RWPE2 (cell line): ENCODE results near the gene DRAM2.

Source experiments
- ATAC-seq: fragments of 200-7000 bp; cut with Tn5 transposase; 3 replicates; pipeline ENCODE4 v1.9.1; 2021; ENCODE audit warnings: low read depth
- DNase-seq: peaks from one replicate; pipeline ENCODE4 v3.0.0-alpha.2; 2020; ENCODE audit warnings: low spot score
- H3K27ac ChIP-seq: fragments of 450-650 bp; 2 replicates; pipeline ENCODE4 v1.5.1; 2017; ENCODE audit warnings: mild to moderate bottlenecking; ENCODE audit not compliant: poor library complexity, severe bottlenecking
- H3K27me3 ChIP-seq: fragments of 250-450 bp; sonication (Bioruptor Pico); 2 replicates; pipeline ENCODE4 v1.5.1; 2021; ENCODE audit warnings: mild to moderate bottlenecking, moderate library complexity; ENCODE audit not compliant: insufficient read depth, poor library complexity, severe bottlenecking
- H3K36me3 ChIP-seq: fragments of 250-450 bp; sonication (Bioruptor Pico); 2 replicates; pipeline ENCODE4 v1.5.1; 2020; ENCODE audit warnings: low read depth, mild to moderate bottlenecking, moderate library complexity
- H3K4me1 ChIP-seq: fragments of 250-450 bp; sonication (Bioruptor Pico); 2 replicates; pipeline ENCODE4 v1.5.1; 2021; ENCODE audit warnings: mild to moderate bottlenecking, moderate library complexity; ENCODE audit not compliant: insufficient read depth, poor library complexity, severe bottlenecking
- H3K4me3 ChIP-seq: fragments of 250-450 bp; sonication (Bioruptor Pico); 2 replicates; pipeline ENCODE4 v1.5.1; 2021; ENCODE audit warnings: mild to moderate bottlenecking, moderate library complexity; ENCODE audit not compliant: severe bottlenecking
- H3K9me3 ChIP-seq: fragments of 250-450 bp; sonication (Bioruptor Pico); 2 replicates; pipeline ENCODE4 v1.5.1; 2021; ENCODE audit warnings: mild to moderate bottlenecking, moderate library complexity; ENCODE audit not compliant: severe bottlenecking
- TF ChIP-seq, protein P1 (sequence below): fragments of 450-650 bp; IDR thresholded peaks from one replicate; pipeline ENCODE4 v1.5.1; 2017; ENCODE audit warnings: mild to moderate bottlenecking, moderate library complexity; ENCODE audit not compliant: poor library complexity, severe bottlenecking

Gene DRAM2

DNA sequence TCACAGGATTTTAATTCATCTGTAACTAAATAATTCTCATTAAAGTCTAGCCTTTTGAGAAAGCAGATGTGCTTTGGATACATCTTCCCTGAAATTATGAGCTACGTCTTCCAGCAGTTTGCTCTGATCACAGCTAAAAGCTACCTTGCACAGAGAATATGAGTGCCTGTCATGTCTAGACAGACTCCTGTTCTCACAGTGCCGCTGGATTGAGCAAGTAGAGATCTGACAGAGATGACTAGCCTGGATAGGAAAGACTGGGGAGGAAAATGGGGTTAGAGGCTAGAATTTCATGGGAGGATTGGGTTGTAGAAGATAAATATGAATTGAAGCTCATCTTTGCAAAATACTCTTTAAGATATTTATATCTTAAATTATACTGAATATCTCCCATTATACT, 24.3 kb upstream of the DRAM2 start:
- Histone ChIP-seq H3K36me3 (peaks cover 72% of the 10 kb centered on the region), H3K27me3 (no peaks in the 10 kb centered on the region), H3K27ac (no peak overlapping the region), H3K4me1 (no peaks in the 10 kb centered on the region), H3K9me3 (no peaks in the 10 kb centered on the region), H3K4me3 (no peak overlapping the region)
- TF ChIP-seq, protein P1, sequence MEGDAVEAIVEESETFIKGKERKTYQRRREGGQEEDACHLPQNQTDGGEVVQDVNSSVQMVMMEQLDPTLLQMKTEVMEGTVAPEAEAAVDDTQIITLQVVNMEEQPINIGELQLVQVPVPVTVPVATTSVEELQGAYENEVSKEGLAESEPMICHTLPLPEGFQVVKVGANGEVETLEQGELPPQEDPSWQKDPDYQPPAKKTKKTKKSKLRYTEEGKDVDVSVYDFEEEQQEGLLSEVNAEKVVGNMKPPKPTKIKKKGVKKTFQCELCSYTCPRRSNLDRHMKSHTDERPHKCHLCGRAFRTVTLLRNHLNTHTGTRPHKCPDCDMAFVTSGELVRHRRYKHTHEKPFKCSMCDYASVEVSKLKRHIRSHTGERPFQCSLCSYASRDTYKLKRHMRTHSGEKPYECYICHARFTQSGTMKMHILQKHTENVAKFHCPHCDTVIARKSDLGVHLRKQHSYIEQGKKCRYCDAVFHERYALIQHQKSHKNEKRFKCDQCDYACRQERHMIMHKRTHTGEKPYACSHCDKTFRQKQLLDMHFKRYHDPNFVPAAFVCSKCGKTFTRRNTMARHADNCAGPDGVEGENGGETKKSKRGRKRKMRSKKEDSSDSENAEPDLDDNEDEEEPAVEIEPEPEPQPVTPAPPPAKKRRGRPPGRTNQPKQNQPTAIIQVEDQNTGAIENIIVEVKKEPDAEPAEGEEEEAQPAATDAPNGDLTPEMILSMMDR, result no peak
- ATAC-seq, result no peak
- no peak for DNase-seq

DNA sequence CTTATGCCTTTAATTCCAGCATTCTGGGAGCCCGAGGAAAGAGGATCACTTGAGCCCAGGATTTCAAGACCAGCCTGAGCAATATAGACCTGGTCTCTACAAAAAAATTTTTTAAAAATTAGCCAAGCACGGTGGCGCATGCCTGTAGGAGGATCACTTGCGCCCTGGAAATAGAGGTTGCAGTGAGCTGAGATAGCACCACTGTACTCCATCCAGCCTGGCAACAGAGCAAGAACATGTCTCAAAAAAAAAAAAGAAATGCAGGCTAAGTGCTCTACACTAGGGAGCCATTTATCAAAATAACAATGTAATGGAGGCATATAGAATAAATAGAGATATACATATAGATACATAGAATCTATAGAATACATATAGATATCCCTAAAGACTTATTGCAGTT, 23.5 kb upstream of the DRAM2 start:
- ATAC-seq, result no peak
- Histone ChIP-seq H3K27ac (no peak overlapping the region), H3K4me3 (no peak overlapping the region), H3K36me3 (peaks cover 67% of the 10 kb centered on the region), H3K4me1 (no peaks in the 10 kb centered on the region), H3K27me3 (no peaks in the 10 kb centered on the region), H3K9me3 (no peaks in the 10 kb centered on the region)
- DNase-seq, result no peak
- TF ChIP-seq, protein P1, result no peak

DNA sequence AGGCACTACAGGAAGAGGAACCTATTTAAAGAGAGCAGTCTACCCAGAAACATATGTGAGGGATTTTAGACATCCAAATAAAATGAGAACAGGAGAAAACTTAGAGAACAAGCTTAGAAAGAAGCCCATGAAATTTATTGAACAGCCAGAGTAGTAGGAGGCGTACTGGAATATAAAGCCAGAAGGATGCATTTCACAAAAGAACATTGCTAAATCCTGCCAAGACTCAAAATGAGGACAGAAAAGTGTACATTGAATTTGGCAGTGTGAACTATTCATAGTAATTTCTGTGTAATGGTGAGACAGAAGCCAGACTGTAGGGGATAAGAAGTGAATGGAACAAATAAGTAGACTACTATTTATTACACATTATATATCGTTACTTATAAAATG, 22.6 kb upstream of the DRAM2 start:
- no peaks in the 10 kb centered on the region for H3K4me1 ChIP-seq
- H3K9me3 ChIP-seq, result no peaks in the 10 kb centered on the region
- ATAC-seq (no peak), DNase-seq (no peak)
- peaks cover 70% of the 10 kb centered on the region for H3K36me3 ChIP-seq
- H3K27ac ChIP-seq, result no peak overlapping the region
- TF ChIP-seq, protein P1, result no peak
- H3K27me3 ChIP-seq, result no peaks in the 10 kb centered on the region
- H3K4me3 ChIP-seq, result no peak overlapping the region

DNA sequence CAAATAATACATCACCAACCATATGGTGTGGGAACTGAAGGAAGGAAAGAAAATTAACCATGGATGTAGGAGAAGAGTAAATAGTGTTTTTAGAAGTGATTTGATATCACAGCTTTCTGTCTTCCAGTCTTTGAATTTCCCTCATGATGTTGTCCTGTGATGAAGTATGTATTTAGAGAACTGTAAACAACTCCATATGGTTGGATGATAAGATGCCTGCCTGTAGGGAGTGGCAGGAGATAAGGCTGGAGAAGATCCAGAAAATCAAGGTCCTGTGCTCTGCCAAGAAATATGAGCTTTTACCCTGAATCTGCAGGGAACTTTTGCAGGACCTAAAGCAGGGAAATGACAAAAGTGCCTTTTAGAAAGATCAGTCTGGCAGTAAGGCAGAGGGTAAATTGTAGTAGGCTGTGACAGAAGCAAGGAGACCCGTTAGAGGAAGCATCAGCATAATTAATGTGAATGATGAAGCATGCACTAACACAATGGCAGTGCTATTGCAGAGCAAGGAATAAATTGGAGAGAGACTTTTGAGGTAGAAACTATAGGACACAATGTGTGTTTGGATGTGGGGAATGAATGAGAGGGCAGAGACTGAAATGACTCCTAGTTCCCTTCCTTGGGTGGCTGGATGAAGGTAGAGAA, 22.1 kb upstream of the DRAM2 start:
- ATAC-seq, result no peak
- H3K36me3 ChIP-seq, result peaks cover 68% of the 10 kb centered on the region

DNA sequence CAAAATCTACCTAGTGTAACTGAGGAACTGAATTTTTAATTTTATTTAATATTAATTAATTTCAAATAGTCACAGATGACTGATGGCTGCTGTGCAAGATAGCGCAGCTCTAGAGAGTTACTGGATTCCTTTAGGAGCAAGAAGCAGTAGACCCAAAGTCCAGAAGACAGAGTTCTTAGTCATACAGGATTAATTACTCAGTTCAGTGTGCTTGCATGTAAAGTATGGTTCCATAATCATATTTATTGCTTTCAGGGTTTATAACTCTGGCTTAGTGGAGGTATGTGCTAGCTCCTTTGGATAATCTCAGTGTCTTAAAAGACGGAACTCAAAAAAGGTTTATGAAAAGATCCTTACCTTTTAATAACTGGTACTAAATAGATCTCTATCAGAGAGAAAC, 17.5 kb upstream of the DRAM2 start:
- ATAC-seq, result no peak
- Histone ChIP-seq H3K9me3 (no peaks in the 10 kb centered on the region), H3K36me3 (peaks cover 83% of the 10 kb centered on the region)

More for the DNA sequence above, 22.1 kb upstream of the DRAM2 start:
- Histone ChIP-seq H3K9me3 (no peaks in the 10 kb centered on the region), H3K27ac (no peak overlapping the region), H3K27me3 (no peaks in the 10 kb centered on the region), H3K4me1 (no peaks in the 10 kb centered on the region), H3K4me3 (no peak overlapping the region)
- DNase-seq, result no peak
- TF ChIP-seq, protein P1, result no peak

More for the DNA sequence above, 17.5 kb upstream of the DRAM2 start:
- H3K27me3 ChIP-seq, result no peaks in the 10 kb centered on the region
- TF ChIP-seq, protein P1, result no peak
- no peak for DNase-seq
- no peak overlapping the region for H3K4me3 ChIP-seq
- no peak overlapping the region for H3K27ac ChIP-seq
- peaks cover 6% of the 10 kb centered on the region for H3K4me1 ChIP-seq
